ENCODE results near the gene SPTBN1. TPM values are rescaled to one million over a fixed set of nuclear protein-coding genes. Genes with fewer than 3 reads are reported as not detected.

Gene SPTBN1
- total and polyA plus RNA-seq, 2 donors (not counting 3 experiments of a cell fraction or from before 2014, with no cell fraction given) = 63.3 to 320 TPM

GRCh38 chr2:54699665-54700064 is 243.5 kb downstream of the SPTBN1 start:
- Histone ChIP-seq H3K9me3 (replicated peaks; ENCODE audit: control insufficient read depth, insufficient read depth, low read length) (no peaks in the 10 kb centered on the region), H3K9me1 (replicated peaks; ENCODE audit: control insufficient read depth, extremely low read depth, insufficient read depth, low read length) (no peaks in the 10 kb centered on the region), H3K4me1 (ENCODE audit: control insufficient read depth, extremely low read depth, insufficient read depth, low read length) (no peaks in the 10 kb centered on the region), H4K20me1 (replicated peaks; ENCODE audit: control insufficient read depth, extremely low read depth, insufficient read depth, low read length) (no peaks in the 10 kb centered on the region), H3K9ac (replicated peaks; ENCODE audit: extremely low read depth, insufficient read depth, low read length) (no peak overlapping the region), H3K79me2 (ENCODE audit: control insufficient read depth, insufficient read depth, low read length) (no peaks in the 10 kb centered on the region), H3K36me3 (ENCODE audit: control insufficient read depth in 2 of 2, extremely low read depth in 1 of 2, insufficient read depth in 2 of 2, low read length in 2 of 2) (no peaks in the 10 kb centered on the region), H3K4me2 (ENCODE audit: insufficient read depth, low read length) (no peak overlapping the region), H3K4me3 (replicated peaks in 1 of 3; ENCODE audit: insufficient read depth in 1 of 3, low read depth in 1 of 3, low read length in 3 of 3) (no peak overlapping the region), H2AFZ (ENCODE audit: low read depth, low read length) (no peak overlapping the region), H3K27ac (ENCODE audit: insufficient read depth, low read depth, low read length) (no peak overlapping the region), H3K27me3 (ENCODE audit: control insufficient read depth in 2 of 2, insufficient read depth in 2 of 2, low read length in 2 of 2) (no peaks in the 10 kb centered on the region)
- FAIRE-seq = no peak
- no TSS peak for BruUV-seq (replicated peaks)
- dilution Hi-C loops (cut with MboI; ENCODE audit: extremely low pct_ligation_motif_present, low sequenced_read_pairs) = no loop called here
- CTCF ChIA-PET = interaction anchor here (1.1 kb wide), 1 partner anchor 34 kb away, joined by 4 read pairs; no protein-coding TSS in a partner anchor
- POLR2A ChIA-PET = no interaction called here
- TF ChIP-seq MAX (IDR thresholded peaks at IDR 0.05; ENCODE audit: insufficient read depth, insufficient read length) = no peak
- TF ChIP-seq GATA2 (IDR thresholded peaks at IDR 0.05; ENCODE audit: insufficient read depth, insufficient read length, low read depth, low read length) = no peak
- no peak for TF ChIP-seq CTCF (IDR thresholded peaks at IDR 0.05; ENCODE audit: extremely low read depth in 1 of 2, insufficient read depth in 1 of 2, low read depth in 1 of 2, low read length in 2 of 2)
- no peak for TF ChIP-seq MYC (IDR thresholded peaks at IDR 0.05; ENCODE audit: low read depth, low read length)
- TF ChIP-seq FOS (IDR thresholded peaks at IDR 0.05; ENCODE audit: borderline replicate concordance, insufficient read depth, low read length) = no peak
- no peak for TF ChIP-seq POLR2A (IDR thresholded peaks at IDR 0.05; ENCODE audit: low read depth, low read length)
- TF ChIP-seq JUN (IDR thresholded peaks at IDR 0.05; ENCODE audit: borderline replicate concordance, insufficient read depth, insufficient read length, low read depth) = no peak
- TF ChIP-seq POLR2AphosphoS5 (IDR thresholded peaks at IDR 0.05; ENCODE audit: insufficient read depth, low read depth, low read length) = no peak
- TF ChIP-seq EZH2 (IDR thresholded peaks at IDR 0.05; ENCODE audit: borderline replicate concordance, low read depth, low read length, severe bottlenecking) = no peak
- DNase-seq (ENCODE audit: low read depth, low spot score) = no peak
- intact Hi-C loops (cut with micrococcal nuclease) = loop anchor here (10.0 kb wide), 2 partner anchors 495 to 1275 kb away; no protein-coding TSS in a partner anchor
